Measurements from ENCODE around the gene TMEM123. TPM values are rescaled to one million over a fixed set of nuclear protein-coding genes. Genes with fewer than 3 reads are reported as not detected.

TMEM123 gene
- total RNA-seq, 1 donor from 2014 or later, result 168 TPM

DNA sequence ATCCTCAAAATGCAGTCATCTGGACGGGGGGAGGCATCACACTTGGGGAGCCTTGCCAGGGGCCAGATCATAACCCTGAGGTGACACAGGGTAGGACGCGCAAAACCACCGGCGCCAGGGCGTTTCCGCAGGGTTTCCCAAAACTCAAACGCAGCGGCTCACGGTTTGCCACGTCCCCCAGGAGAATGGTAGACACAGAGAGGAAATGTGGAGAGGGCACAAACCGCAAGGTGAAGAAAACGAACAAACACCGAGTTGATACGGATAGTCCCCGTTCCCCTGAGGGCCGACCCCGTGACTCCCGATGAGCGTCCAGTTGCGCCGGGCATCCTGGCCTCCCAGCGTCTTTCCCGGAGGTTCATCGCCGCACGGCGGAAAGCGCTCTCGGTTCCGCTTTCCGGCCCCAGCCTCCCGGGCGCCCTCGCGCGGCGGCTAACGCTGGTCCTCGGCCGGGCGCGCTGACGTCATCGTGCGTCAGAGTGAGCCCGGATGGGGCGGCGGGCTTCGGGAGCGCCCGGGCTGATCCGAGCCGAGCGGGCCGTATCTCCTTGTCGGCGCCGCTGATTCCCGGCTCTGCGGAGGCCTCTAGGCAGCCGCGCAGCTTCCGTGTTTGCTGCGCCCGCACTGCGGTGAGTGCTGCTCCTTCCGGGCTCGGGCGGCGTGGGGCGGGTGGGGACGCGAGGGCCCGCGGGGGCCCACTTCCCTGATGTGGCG, 105.7 kb downstream of the TMEM123 start, which contains the start of gene BIRC2:
Gene BIRC2, plus strand, starts transcription at position 467 of the 714 bp plus-strand sequence. CDS start 2,641 bp downstream, outside the sequence.
- peak within 1 kb of the TSS; percentile 84 for H3K4me3 ChIP-seq (ENCODE audit: low read depth, low read length)
- H3K36me3 ChIP-seq (ENCODE audit: control insufficient read depth, insufficient read depth, low read length), result peaks cover 1% of the 10 kb centered on the region
- peak; percentile 53 for DNase-seq (ENCODE audit: low read depth)
- H3K27me3 ChIP-seq (ENCODE audit: control insufficient read depth, insufficient read depth, low read length), result no peaks in the 10 kb centered on the region
- TF ChIP-seq, protein P1, sequence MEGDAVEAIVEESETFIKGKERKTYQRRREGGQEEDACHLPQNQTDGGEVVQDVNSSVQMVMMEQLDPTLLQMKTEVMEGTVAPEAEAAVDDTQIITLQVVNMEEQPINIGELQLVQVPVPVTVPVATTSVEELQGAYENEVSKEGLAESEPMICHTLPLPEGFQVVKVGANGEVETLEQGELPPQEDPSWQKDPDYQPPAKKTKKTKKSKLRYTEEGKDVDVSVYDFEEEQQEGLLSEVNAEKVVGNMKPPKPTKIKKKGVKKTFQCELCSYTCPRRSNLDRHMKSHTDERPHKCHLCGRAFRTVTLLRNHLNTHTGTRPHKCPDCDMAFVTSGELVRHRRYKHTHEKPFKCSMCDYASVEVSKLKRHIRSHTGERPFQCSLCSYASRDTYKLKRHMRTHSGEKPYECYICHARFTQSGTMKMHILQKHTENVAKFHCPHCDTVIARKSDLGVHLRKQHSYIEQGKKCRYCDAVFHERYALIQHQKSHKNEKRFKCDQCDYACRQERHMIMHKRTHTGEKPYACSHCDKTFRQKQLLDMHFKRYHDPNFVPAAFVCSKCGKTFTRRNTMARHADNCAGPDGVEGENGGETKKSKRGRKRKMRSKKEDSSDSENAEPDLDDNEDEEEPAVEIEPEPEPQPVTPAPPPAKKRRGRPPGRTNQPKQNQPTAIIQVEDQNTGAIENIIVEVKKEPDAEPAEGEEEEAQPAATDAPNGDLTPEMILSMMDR (IDR thresholded peaks at IDR 0.05; ENCODE audit: insufficient read depth, low read length, poor library complexity, severe bottlenecking), result peak; percentile 65

DNA sequence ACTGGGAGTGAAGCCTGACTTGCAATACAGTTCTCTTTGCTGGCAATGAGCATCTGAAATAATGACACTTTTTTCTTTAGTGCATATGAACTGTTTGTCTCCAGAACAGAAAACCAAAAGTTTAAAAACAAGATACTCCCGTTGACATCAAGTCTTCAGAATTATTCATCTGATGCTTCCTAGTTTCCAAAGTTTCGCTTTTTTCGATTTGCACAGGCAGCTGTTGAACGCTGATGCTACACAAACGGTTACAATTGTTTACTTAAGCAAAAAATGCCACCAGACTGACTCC, 106.2 kb downstream of the TMEM123 start:
- H3K27me3 ChIP-seq (ENCODE audit: control insufficient read depth, insufficient read depth, low read length), result no peaks in the 10 kb centered on the region
- TF ChIP-seq, protein P1 (IDR thresholded peaks at IDR 0.05; ENCODE audit: insufficient read depth, low read length, poor library complexity, severe bottlenecking), result no peak
- no peak for DNase-seq (ENCODE audit: low read depth)
- H3K36me3 ChIP-seq (ENCODE audit: control insufficient read depth, insufficient read depth, low read length), result peaks cover 1% of the 10 kb centered on the region
- peak overlapping the region; percentile 84 for H3K4me3 ChIP-seq (ENCODE audit: low read depth, low read length)

Other genes with a start within 250 kb of the TMEM123 start
- 7.2 and 10.0 TPM in 2 replicates for gene BIRC3, start 135.3 kb downstream of the TMEM123 start, total RNA-seq
- 63.9 and 68.1 TPM in 2 replicates for gene BIRC2, start 105.6 kb downstream of the TMEM123 start, total RNA-seq
- gene MMP7, start 78.0 kb upstream of the TMEM123 start, total RNA-seq, result 312 and 333 TPM in 2 replicates
- gene MMP20, start 172.6 kb upstream of the TMEM123 start, total RNA-seq, result not detected in 2 replicates